ENCODE results near the gene INSRR. TPM values are rescaled to one million over a fixed set of nuclear protein-coding genes. Genes with fewer than 3 reads are reported as not detected.

The INSRR gene
- total and polyA plus RNA-seq, 2 of the 8 experiments (the other 6 are each of a cell fraction or from before 2014, with no cell fraction given) = 0.02 TPM; not detected in 1

- H3K27ac ChIP-seq (ENCODE audit: low read depth, low read length) = no peak overlapping the region
- ChIA-PET CTCF (ENCODE audit: partially characterized antibody) (interaction anchor here (1.0 to 31.4 kb wide), 6 partner anchors 20 to 41 kb away, joined by 3 to 719 read pairs (median 142); partner anchors contain the start of genes INSRR, LRRC71 and NTRK1), POLR2A (ENCODE audit: partially characterized antibody) (no interaction called here)
- no peak overlapping the region for H2BK20ac ChIP-seq (ENCODE audit: low read length)
- no peak overlapping the region for H3K18ac ChIP-seq (ENCODE audit: extremely low read depth, low read length)
- H3K9me3 ChIP-seq (ENCODE audit: insufficient read depth in 2 of 2, low read depth in 1 of 2, low read length in 1 of 2) = no peaks in the 10 kb centered on the region
- H2BK15ac ChIP-seq (ENCODE audit: low read length) = no peak overlapping the region
- no peak overlapping the region for H3K56ac ChIP-seq (replicated peaks; ENCODE audit: insufficient read length, low read depth, low read length)
- no peak overlapping the region for H2AK5ac ChIP-seq (ENCODE audit: low read depth, low read length)
- no peak overlapping the region for H2BK120ac ChIP-seq (replicated peaks; ENCODE audit: low read depth, low read length)
- H3K23me2 ChIP-seq (ENCODE audit: low read depth, low read length) = peaks cover 2% of the 10 kb centered on the region; the same call in 1 of the 2 replicates
- no peaks in the 10 kb centered on the region for H3K36me3 ChIP-seq (ENCODE audit: control insufficient read depth in 2 of 4, insufficient read depth in 4 of 4, low read length in 3 of 4)
- no peak overlapping the region for H3K23ac ChIP-seq (ENCODE audit: insufficient read length)
- no peak overlapping the region for H3K14ac ChIP-seq (ENCODE audit: insufficient read length)
- no peak overlapping the region for H2BK12ac ChIP-seq (ENCODE audit: low read depth, low read length)
- no peak overlapping the region for H3K4me3 ChIP-seq (ENCODE audit: extremely low read depth in 1 of 4, insufficient read depth in 2 of 4, low read depth in 3 of 4, low read length in 4 of 4)
- no peak overlapping the region for H3K9ac ChIP-seq (replicated peaks in 1 of 4; ENCODE audit: extremely low read depth in 1 of 4, low read depth in 3 of 4, low read length in 3 of 4)
- H3K4me1 ChIP-seq (replicated peaks in 1 of 4; ENCODE audit: control insufficient read depth in 3 of 4, insufficient read depth in 4 of 4, low read length in 3 of 4) = peaks cover 0 to 10% (median 5%) of the 10 kb centered on the region in 4 experiments; a peak in 4 of 7 replicates
- DNase-seq (ENCODE audit: low read depth in 1 of 2, low spot score in 2 of 2) (no peak), FAIRE-seq (no peak)
- H4K8ac ChIP-seq (ENCODE audit: extremely low read depth, insufficient read depth, low read length) = no peak overlapping the region
- no peak overlapping the region for H2BK5ac ChIP-seq (ENCODE audit: low read depth, low read length)
- no peaks in the 10 kb centered on the region for H3K79me1 ChIP-seq (ENCODE audit: low read depth, low read length)
- no peaks in the 10 kb centered on the region for H3K79me2 ChIP-seq (ENCODE audit: control insufficient read depth in 1 of 2, insufficient read depth in 2 of 2, low read length in 2 of 2)
- H3K4ac ChIP-seq (replicated peaks; ENCODE audit: insufficient read length, low read depth, low read length) = no peak overlapping the region
- no peak overlapping the region for H4K91ac ChIP-seq (replicated peaks; ENCODE audit: insufficient read length, low read length)
- peaks cover 8 to 47% (median 40%) of the 10 kb centered on the region in 4 experiments for H3K27me3 ChIP-seq (replicated peaks in 1 of 4; ENCODE audit: control insufficient read depth in 3 of 4, extremely low read depth in 1 of 4, insufficient read depth in 3 of 4, low read length in 3 of 4)
- WGBS, 2 experiments (ENCODE audit: extremely low coverage in 1 of 2, insufficient coverage in 1 of 2, insufficient read length in 1 of 2, insufficient replicate concordance in 2 of 2, low coverage in 1 of 2, low lambda C conversion rate in 2 of 2, missing lambda C conversion rate in 1 of 2) = 89% methylated on average over 6 of the region's 6 CpGs; no CpG with 5 or more reads in 1 of the 2 experiments
- H4K20me1 ChIP-seq (replicated peaks in 1 of 2; ENCODE audit: control insufficient read depth in 1 of 2, insufficient read depth in 2 of 2, low read length in 2 of 2) = no peaks in the 10 kb centered on the region
- no peak overlapping the region for H2AFZ ChIP-seq (ENCODE audit: low read length)
- H4K5ac ChIP-seq (ENCODE audit: insufficient read length, low read depth, low read length) = no peak overlapping the region
- H3K4me2 ChIP-seq (ENCODE audit: insufficient read depth in 1 of 2, low read depth in 2 of 2, low read length in 2 of 2) = no peak overlapping the region
- TF ChIP-seq SUZ12 (IDR thresholded peaks at IDR 0.05; ENCODE audit: low read length) (no peak), SRF (IDR thresholded peaks at IDR 0.05; ENCODE audit: low read depth, low read length) (no peak), RNF2 (IDR thresholded peaks at IDR 0.05; ENCODE audit: borderline replicate concordance, low read depth, low read length, missing control alignments, poor library complexity, severe bottlenecking) (no peak), SP4 (IDR thresholded peaks at IDR 0.05; ENCODE audit: low read length) (no peak), JUND (IDR thresholded peaks at IDR 0.05; ENCODE audit: low read length) (no peak), TAF1 (IDR thresholded peaks at IDR 0.05; ENCODE audit: low read depth, low read length) (no peak), TCF12 (IDR thresholded peaks at IDR 0.05; ENCODE audit: low read depth, low read length) (no peak), ATF3 (IDR thresholded peaks at IDR 0.05; ENCODE audit: insufficient read depth, low read depth, low read length) (no peak), POU5F1 (IDR thresholded peaks at IDR 0.05; ENCODE audit: low read depth, low read length) (no peak), ASH2L (IDR thresholded peaks at IDR 0.05; ENCODE audit: low read length) (no peak), KDM4A (IDR thresholded peaks at IDR 0.05; ENCODE audit: low read depth, low read length, severe bottlenecking) (no peak), NRF1 (IDR thresholded peaks at IDR 0.05; ENCODE audit: low read depth, low read length) (no peak)
Measured at GRCh38 chr1:156895927-156896326, 37.0 kb upstream of the INSRR start.
